Cardiac fibroblast (primary cell): ENCODE measurements around the gene GMIP.

Experiments used
- DNase-seq, 2 donors: peaks; one replicate each; pipeline versions ENCODE4 v3.0.0 to v3.0.0-alpha.2; 2010; ENCODE audit warnings: low read depth in 2 of 2
- H3K4me3 ChIP-seq, 2 donors: replicated peaks in 1 of 2; 1 replicate in 1 of 2; 2 replicates in 1 of 2; pipeline ENCODE4 v1.5.1; 2011; ENCODE audit warnings: low read depth in 2 of 2, low read length in 2 of 2, mild to moderate bottlenecking in 2 of 2, moderate library complexity in 1 of 2
- TF ChIP-seq, protein P1 (sequence below): IDR thresholded peaks from one replicate; pipeline ENCODE4 v1.5.1; 2011; ENCODE audit warnings: low read depth, mild to moderate bottlenecking, low read length, inconsistent platforms

The GMIP gene

DNA sequence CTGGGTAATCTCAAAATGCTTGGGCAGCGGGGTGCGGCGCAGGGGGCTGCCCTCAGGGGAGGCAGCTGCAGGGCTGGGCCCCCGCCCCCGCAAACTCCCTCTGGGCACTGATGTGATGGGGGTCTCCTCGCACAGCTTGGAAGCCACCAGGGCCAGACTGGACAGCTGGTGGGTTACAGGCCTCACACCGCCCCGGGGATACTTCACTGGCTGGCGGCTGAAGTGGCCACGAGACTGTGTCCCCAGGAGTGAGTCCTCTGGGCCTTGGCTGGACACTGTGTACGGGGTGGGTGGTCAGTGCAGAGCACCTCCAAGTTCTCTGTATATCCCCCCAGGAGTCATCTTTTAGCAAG is 13.4 kb downstream of the GMIP start:
- no peak for DNase-seq
- H3K4me3 ChIP-seq: no peak overlapping the region
- TF ChIP-seq, protein P1, sequence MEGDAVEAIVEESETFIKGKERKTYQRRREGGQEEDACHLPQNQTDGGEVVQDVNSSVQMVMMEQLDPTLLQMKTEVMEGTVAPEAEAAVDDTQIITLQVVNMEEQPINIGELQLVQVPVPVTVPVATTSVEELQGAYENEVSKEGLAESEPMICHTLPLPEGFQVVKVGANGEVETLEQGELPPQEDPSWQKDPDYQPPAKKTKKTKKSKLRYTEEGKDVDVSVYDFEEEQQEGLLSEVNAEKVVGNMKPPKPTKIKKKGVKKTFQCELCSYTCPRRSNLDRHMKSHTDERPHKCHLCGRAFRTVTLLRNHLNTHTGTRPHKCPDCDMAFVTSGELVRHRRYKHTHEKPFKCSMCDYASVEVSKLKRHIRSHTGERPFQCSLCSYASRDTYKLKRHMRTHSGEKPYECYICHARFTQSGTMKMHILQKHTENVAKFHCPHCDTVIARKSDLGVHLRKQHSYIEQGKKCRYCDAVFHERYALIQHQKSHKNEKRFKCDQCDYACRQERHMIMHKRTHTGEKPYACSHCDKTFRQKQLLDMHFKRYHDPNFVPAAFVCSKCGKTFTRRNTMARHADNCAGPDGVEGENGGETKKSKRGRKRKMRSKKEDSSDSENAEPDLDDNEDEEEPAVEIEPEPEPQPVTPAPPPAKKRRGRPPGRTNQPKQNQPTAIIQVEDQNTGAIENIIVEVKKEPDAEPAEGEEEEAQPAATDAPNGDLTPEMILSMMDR: no peak

DNA sequence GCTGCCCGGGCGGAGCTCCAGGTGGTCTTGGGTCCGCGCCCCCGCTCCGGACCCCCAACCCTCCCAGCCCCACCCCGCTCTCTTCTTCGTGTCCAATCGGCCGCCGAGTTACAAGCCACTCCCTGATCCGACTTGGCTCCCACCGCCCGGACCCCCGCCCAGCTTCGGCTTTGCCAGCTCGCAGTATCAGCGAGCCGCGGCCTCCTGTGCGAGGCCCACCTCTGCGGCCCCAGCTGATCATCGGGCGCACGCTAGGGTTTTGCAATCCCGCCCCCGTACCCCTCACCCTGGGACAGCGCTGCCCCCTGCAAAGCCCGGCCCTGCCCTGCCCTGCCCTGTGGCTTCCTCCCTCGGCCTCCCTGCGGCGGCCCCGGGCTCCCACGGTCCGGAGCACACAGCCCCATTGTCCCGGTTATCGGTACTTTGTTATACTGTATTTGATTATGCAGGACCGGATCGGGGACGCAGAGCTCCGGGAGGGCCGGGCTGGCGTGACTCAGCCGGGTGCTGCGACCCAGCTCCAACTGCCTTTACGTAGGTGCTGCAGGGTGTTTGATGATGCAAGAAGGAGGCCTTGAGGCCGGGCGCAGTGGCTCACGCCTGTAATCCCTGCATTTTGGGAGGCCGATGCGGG is 14.8 kb downstream of the GMIP start:
- H3K4me3 ChIP-seq: peak overlapping the region; percentile 4 to 37
- peak in 1 of 2 donors; percentile 64 for DNase-seq
- TF ChIP-seq, protein P1: no peak

DNA sequence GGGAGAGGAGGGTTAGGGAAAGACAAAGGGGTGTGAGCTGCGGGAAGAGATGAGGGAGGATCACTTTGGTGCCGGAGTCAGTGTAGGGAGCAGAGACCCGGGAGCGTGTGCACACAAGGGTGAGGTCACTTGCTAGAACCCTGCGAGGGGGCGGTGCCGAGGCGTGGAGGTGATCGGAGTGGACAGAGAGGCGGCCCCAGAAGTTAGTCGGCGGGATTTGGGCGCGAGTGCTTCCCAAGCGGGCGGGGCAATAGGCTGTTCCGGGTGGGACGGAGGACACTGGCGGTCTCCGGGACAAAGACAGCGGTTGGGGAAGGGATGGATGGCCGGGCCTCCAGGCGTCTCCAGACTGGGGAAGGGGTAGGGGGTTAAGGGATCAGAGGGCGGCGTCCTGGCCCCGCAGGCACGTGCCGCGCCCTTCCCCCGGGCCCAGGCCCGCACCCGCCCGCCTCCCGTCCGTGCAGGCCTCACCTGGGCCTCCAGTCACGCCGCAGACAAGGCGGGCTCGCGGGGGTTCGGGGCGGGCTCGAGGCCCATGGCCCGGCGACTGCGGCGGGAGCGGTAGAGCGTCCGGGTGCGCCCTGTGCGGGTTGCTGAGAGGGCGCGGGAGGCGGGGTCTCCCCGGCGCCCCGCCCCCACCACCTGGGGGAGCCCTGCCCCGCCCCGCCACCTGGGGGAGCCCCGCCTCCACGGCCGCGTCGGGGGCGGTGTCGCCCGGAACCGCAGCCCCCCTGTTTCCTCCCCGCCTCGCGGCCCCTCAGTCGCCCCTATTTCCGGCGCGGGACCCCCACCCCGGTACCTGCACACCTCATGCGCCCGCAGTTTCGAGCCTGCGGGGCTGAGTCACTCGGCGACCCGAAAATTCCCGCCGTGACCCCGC is 15.6 kb downstream of the GMIP start, which contains the start of gene LPAR2:
LPAR2 (minus strand) TSS at position 600 of the 880 bp plus-strand sequence. CDS start 945 bp downstream, outside the sequence.
- peak within 1 kb of the TSS; percentile 26 to 37 for H3K4me3 ChIP-seq
- TF ChIP-seq, protein P1: no peak
- no peak for DNase-seq

DNA sequence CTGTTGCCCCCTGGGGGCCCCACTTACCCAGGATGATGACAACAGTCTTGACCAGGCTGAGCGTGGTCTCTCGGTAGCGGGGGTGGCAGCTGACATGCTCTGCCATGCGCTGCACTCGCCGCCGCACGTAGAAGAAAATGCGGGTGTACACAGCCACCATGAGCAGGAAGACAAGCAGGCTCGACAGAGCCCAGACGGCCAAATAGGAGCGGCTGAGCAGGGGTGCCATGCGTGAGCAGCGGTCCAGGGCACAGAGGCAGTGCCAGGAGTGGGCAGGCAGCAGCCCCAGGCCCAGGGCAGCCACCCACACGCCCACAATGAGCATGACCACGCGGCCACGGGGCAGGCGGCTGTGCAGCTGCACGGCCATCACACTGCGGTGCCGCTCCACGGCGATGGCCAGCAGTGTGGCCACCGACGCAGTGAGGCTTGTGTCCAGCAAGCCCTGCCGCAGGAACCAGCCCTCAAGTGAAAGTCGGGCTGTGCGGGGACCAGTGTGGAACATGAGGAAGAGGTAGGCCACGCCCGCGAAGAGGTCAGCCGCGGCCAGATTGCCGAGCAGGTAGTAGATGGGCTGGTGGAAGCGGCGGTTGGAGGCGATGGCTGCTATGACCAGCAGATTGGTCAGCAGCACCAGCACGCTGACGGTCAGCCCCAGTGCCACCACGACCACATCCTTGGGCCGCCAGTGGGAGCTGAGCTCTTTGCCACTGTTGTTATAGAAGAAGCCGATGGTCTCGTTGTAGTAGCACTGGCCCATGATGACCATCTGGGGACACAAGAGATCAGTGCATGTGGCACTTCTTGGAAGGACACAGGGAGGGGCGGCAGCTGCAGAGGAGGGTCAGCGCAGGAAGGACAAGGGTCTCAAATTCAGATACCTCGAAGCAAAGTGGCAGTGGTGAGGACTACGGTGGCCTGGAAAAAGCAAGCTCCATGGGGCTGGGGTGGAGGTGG is 16.7 kb downstream of the GMIP start:
- no peak for DNase-seq

DNA sequence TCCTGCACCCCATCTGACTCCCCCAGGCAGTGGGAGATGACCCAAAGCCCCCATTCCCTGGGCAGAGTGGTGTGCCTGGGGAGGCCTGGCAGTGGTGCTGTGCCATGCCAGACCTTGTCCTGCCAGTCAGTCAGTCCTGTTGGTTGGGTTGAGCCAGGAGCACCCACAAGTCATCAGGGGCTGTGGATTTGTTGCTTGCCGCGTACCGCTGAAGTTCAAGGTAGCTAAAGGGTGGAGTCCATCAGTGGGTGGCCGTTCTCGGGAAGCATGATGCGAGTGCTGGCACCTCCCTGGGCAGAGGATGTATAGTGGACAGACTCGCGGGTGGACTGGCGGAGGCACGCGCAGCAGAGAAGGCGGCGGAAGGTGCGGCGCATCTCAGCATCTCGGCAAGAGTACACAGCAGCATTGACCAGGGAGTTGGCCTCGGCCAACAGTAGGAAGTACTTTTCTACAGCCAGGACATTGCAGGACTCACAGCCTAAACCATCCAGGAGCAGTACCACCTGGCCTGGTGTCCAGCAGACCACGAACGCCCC is 19.4 kb downstream of the GMIP start:
- H3K4me3 ChIP-seq: no peak overlapping the region
- DNase-seq: no peak
- TF ChIP-seq, protein P1: no peak

More for the DNA sequence above, 16.7 kb downstream of the GMIP start:
- TF ChIP-seq, protein P1: no peak
- H3K4me3 ChIP-seq: no peak overlapping the region

DNA sequence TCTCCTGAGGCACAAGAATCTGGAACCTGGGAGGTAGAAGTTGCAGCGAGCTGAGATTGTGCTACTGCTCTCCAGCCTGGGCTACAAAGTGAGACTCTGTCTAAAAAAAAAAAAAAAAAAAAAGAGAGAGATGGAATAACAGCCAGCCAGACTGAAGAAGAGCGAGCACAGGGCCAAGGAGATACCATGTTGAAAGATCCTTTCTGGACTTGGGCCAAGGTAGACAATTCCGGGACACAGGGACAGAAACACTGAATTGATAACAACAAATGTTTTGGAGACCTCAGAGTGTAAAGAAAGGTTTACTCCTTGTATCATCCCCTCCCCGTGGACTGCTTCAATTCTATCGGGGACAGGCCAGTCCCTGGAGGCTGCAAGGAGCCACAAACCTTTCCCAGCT is 20.1 kb downstream of the GMIP start:
- no peak for DNase-seq
- H3K4me3 ChIP-seq: no peak overlapping the region
- TF ChIP-seq, protein P1: no peak
